HEK293T (cell line): Measurements from ENCODE around the gene MET.
A peak's percentile ranks its signal among the peaks of the same experiment; 100 is the strongest.

ENCODE experiments used
- CTCF ChIA-PET: fragments of 350-600 bp; formaldehyde crosslinking; extraction: SDS; loops from one replicate; lab custom pipeline; 2021; ENCODE audit warnings: antibody characterized with exemption, inconsistent platforms; lab: Yijun Ruan, JAX
- POLR2A ChIA-PET: fragments of 350-600 bp; formaldehyde crosslinking; extraction: SDS; loops from one replicate; lab custom pipeline; 2020; ENCODE audit warnings: antibody characterized with exemption, inconsistent platforms; lab: Yijun Ruan, JAX
- DNase-seq: peaks from one replicate; pipeline ENCODE4 v3.0.0; 2012; ENCODE audit warnings: mixed read lengths; ENCODE audit errors: extremely low spot score
- ARNT ChIP-seq: fragments of 450-650 bp; IDR thresholded peaks from 2 replicates; pipeline ENCODE4 v1.6.1; 2017; ENCODE audit warnings: mild to moderate bottlenecking
- BHLHE40 ChIP-seq: fragments of 450-650 bp; IDR thresholded peaks from 2 replicates; pipeline ENCODE4 v1.6.1; 2016; ENCODE audit warnings: mild to moderate bottlenecking, moderate library complexity, borderline replicate concordance
- CTBP1 ChIP-seq: fragments of 450-650 bp; IDR thresholded peaks from 2 replicates; pipeline ENCODE4 v1.6.1; 2016; ENCODE audit warnings: borderline replicate concordance
- ELF4 ChIP-seq: fragments of 450-650 bp; IDR thresholded peaks from 2 replicates; pipeline ENCODE4 v1.6.1; 2017; ENCODE audit warnings: antibody characterized with exemption
- FOXA1 ChIP-seq: fragments of 450-650 bp; IDR thresholded peaks from 2 replicates; pipeline ENCODE4 v1.6.1; 2016; ENCODE audit warnings: mild to moderate bottlenecking
- FOXK2 ChIP-seq: fragments of 450-650 bp; IDR thresholded peaks from 2 replicates; pipeline ENCODE4 v1.6.1; 2016; ENCODE audit warnings: mild to moderate bottlenecking
- FOXM1 ChIP-seq: fragments of 450-650 bp; IDR thresholded peaks from 2 replicates; pipeline ENCODE4 v1.6.1; 2017; ENCODE audit warnings: mild to moderate bottlenecking, borderline replicate concordance
- HDGF ChIP-seq: fragments of 450-650 bp; IDR thresholded peaks from 2 replicates; pipeline ENCODE4 v1.6.1; 2017; ENCODE audit warnings: antibody characterized with exemption, borderline replicate concordance
- L3MBTL2 ChIP-seq: fragments of 450-650 bp; conservative IDR thresholded peaks from 2 replicates; pipeline ENCODE4 v1.6.1; 2016; ENCODE audit warnings: mild to moderate bottlenecking
- LEF1 ChIP-seq: fragments of 450-650 bp; IDR thresholded peaks from 2 replicates; pipeline ENCODE4 v1.6.1; 2017; ENCODE audit warnings: mild to moderate bottlenecking, borderline replicate concordance
- NFRKB ChIP-seq: fragments of 450-650 bp; IDR thresholded peaks from 2 replicates; pipeline ENCODE4 v1.6.1; 2016; ENCODE audit warnings: mild to moderate bottlenecking, moderate library complexity
- PKNOX1 ChIP-seq: fragments of 450-650 bp; IDR thresholded peaks from 2 replicates; pipeline ENCODE4 v1.6.1; 2016
- SP1 ChIP-seq: fragments of 450-650 bp; IDR thresholded peaks from 2 replicates; pipeline ENCODE4 v1.6.1; 2017
- SUZ12 ChIP-seq: fragments of 450-650 bp; IDR thresholded peaks from 2 replicates; pipeline ENCODE4 v1.6.1; 2016; ENCODE audit warnings: mild to moderate bottlenecking
- TARDBP ChIP-seq: fragments of 450-650 bp; IDR thresholded peaks from 2 replicates; pipeline ENCODE4 v1.6.1; 2016
- ZNF384 ChIP-seq: fragments of 450-650 bp; IDR thresholded peaks from 2 replicates; pipeline ENCODE4 v1.6.1; 2016

Gene MET

DNA sequence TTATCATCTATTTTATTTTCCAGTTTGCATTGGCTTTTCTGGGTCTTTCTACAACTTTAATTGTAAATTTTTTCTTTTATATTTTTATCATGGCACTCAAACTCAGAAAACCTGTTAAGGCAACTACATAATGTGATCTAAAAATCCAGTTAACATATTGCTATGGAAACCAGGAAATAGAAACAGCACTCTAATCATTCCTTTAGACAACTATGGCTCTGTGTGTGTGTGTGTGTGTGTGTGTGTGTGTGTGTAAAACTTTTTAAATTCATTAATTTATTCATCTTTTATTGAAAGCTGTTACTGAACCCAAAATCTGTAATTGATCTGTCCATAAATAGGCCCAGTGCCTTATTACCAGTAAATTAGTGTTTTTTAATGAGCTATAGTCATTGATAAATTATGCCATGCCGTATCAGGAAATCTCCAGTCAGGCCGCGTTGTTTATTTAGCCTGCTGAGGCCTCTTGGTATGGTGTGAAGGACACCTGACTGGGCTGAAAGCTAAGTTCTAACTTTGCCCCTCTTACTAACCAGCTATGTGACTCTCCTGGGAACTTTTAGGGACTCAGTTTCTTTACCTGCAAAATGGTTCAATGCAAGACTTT, 1.5 kb upstream of the MET start:
- no peak for TF ChIP-seq FOXA1
- TF ChIP-seq FOXM1: no peak
- TF ChIP-seq TARDBP: no peak
- TF ChIP-seq ZNF384: no peak
- no peak for TF ChIP-seq HDGF
- POLR2A ChIA-PET: no interaction called here
- CTCF ChIA-PET: interaction anchor here (0.6 to 1.6 kb wide), 4 partner anchors 62 to 140 kb away, joined by 3 to 5 read pairs (median 4); no protein-coding TSS in a partner anchor
- DNase-seq: no peak

GRCh38 chr7:116671111-116671510, 885 bp upstream of the MET start:
- TF ChIP-seq TARDBP: no peak
- no peak for TF ChIP-seq FOXK2
- TF ChIP-seq ELF4: no peak
- no peak for TF ChIP-seq SP1
- no peak for TF ChIP-seq ARNT
- TF ChIP-seq NFRKB: no peak
- no peak for TF ChIP-seq HDGF
- no peak for TF ChIP-seq FOXM1
- TF ChIP-seq L3MBTL2: no peak
- TF ChIP-seq FOXA1: no peak
- TF ChIP-seq PKNOX1: no peak
- TF ChIP-seq ZNF384: no peak
- no peak for TF ChIP-seq LEF1
- TF ChIP-seq SUZ12: no peak
- no peak for TF ChIP-seq CTBP1
- no peak for TF ChIP-seq BHLHE40
- DNase-seq: no peak
- POLR2A ChIA-PET: no interaction called here
- CTCF ChIA-PET: interaction anchor here (0.6 to 1.6 kb wide), 4 partner anchors 61 to 670 kb away, joined by 3 to 5 read pairs (median 4); no protein-coding TSS in a partner anchor

DNA sequence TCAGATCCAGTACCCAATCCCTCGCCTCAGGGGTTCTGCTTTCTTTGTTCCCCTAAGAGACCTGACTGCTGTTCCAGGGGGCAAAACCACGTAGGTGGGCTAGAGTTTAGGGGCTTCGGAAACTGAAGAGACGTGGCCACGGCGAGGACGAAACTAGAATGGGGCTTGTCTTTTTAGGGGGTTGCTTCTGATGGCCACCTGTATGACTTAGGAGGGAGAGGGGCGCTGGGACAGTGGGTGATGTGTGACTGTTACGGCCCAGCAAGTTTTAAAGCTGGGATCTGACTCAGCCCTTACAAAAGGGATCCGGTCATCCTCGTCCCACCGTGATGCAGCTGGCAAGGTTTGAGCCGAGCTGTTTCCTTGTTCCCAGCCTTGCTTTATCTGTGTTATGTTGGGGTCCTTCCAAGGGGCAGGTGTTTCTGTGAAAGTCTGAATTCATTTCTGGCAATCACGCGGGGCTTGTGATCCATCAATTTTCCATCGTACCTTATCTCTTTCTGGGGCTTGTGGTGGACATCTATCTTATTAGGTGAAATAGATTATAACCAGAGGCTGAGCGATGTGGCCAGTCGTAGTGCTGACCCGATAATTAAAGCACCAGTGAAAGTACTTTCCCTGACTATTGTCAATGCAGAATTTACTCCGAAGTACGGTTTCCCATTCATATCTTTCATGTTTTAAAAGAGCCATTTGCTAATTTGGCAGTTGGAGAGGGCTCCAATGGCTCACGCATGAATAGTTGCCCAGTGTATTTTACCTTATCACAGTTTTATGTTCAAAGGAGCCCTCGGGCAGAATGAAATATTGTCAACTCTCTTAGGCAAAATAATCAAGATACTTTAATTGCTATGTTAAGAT, 830 bp downstream of the MET start:
- ChIA-PET POLR2A (interaction anchor here (1.0 kb wide), 2 partner anchors 13 to 51 kb away, joined by 3 read pairs; no protein-coding TSS in a partner anchor), CTCF (interaction anchor here (0.7 to 1.2 kb wide), 2 partner anchors 20 to 81 kb away, joined by 3 to 6 read pairs; no protein-coding TSS in a partner anchor)
- DNase-seq: peak; percentile 30
- TF ChIP-seq L3MBTL2 (peak; percentile 17), HDGF (no peak)

GRCh38 chr7:116673457-116673865, 1.5 kb downstream of the MET start:
- ChIA-PET CTCF (interaction anchor here (1.2 kb wide), 1 partner anchor 81 kb away, joined by 6 read pairs; no protein-coding TSS in a partner anchor), POLR2A (interaction anchor here (1.0 kb wide), 1 partner anchor 50 kb away, joined by 3 read pairs; no protein-coding TSS in a partner anchor)
- no peak for DNase-seq
- TF ChIP-seq LEF1 (no peak), TARDBP (no peak), FOXM1 (no peak), CTBP1 (no peak), SP1 (no peak), ELF4 (no peak)

DNA sequence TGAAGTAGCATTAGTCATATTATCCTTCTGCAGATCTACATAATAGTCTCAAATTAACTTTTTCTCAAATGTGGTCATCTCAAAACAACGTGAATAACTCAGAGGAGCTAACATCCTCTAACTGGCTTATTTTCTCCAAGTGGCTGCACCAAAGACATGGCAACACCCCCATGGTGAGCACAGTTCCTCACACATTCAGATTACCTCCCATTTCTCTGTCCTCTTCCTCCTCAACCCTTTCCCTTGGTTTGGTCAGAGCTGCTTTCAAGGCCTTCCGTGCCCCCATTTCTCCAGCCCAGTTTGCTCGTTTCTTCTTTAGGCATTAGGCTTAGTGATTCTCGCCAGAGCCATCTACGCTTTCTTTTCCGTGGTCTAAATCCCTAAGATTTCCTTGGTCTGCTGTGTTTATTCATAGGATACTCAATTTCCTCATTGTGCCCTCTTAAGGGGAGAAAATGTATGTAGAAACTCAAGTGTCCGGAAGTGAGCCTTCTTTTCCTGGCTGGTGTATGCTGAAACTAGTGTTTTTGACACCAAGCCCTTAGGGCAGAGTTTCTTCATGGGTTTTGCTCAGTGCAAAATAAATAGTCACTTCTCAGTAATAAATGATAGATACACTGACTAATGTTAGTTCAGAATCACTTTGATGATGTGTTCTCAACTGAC, 2.6 kb downstream of the MET start:
- no peak for DNase-seq
- CTCF ChIA-PET: no interaction called here
- no peak for TF ChIP-seq ARNT
- TF ChIP-seq L3MBTL2: no peak
- no peak for TF ChIP-seq NFRKB
- POLR2A ChIA-PET: interaction anchor here (0.7 kb wide), 1 partner anchor 50 kb away, joined by 3 read pairs; no protein-coding TSS in a partner anchor

- ChIA-PET POLR2A (no interaction called here), CTCF (no interaction called here)
- DNase-seq: no peak
- no peak for TF ChIP-seq ELF4
- TF ChIP-seq CTBP1: no peak
- no peak for TF ChIP-seq ZNF384
- TF ChIP-seq PKNOX1: no peak
- no peak for TF ChIP-seq HDGF
- no peak for TF ChIP-seq NFRKB
- TF ChIP-seq ARNT: no peak
- no peak for TF ChIP-seq FOXM1
- no peak for TF ChIP-seq SUZ12
- no peak for TF ChIP-seq SP1
- TF ChIP-seq FOXK2: no peak
- no peak for TF ChIP-seq L3MBTL2
- no peak for TF ChIP-seq LEF1
- no peak for TF ChIP-seq TARDBP
- TF ChIP-seq FOXA1: no peak
- no peak for TF ChIP-seq BHLHE40
Observed at GRCh38 chr7:116675812-116676355, 3.9 kb downstream of the MET start.
